Neural cell (in vitro differentiated cells): Measurements from ENCODE around the gene CCDC107.

Experiments
- CTCF ChIP-seq: fragments of 450-650 bp; IDR thresholded peaks from 2 replicates; pipeline ENCODE4 v1.5.1; 2014; ENCODE audit warnings: antibody characterized with exemption, mild to moderate bottlenecking, moderate library complexity; ENCODE audit not compliant: poor library complexity, severe bottlenecking
- EP300 ChIP-seq: fragments of 450-650 bp; conservative IDR thresholded peaks from 2 replicates; pipeline ENCODE4 v1.6.1; 2014; ENCODE audit warnings: antibody characterized with exemption, mild to moderate bottlenecking, moderate library complexity; ENCODE audit not compliant: poor library complexity, severe bottlenecking
- SMC3 ChIP-seq: fragments of 450-650 bp; conservative IDR thresholded peaks from 2 replicates; pipeline ENCODE4 v1.6.1; 2014; ENCODE audit warnings: antibody characterized with exemption, mild to moderate bottlenecking, moderate library complexity; ENCODE audit not compliant: poor library complexity
- TF ChIP-seq, protein P1 (sequence below): IDR thresholded peaks from 2 replicates; pipeline ENCODE4 v1.6.1; 2012; ENCODE audit warnings: borderline replicate concordance

DNA sequence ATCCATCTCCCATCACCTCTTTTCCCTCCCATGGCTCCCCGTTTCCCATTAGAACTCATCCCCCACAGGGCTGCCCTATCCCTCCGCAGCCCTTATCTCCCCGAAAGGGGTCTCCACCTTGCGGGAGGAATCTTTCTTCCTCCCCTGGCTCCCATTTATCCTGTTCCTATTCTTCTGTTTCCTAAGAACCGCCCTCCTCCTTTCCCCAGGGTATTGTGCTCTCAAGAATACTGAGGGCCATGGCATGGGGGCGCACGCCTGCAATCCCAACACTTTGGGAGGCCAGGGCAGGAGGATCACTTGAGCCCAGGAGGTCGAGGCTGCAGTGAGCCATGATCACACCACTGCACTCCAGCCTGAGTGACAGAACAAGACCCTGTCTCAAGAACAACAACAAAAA lies 40.5 kb upstream of the CCDC107 start:
- TF ChIP-seq SMC3 (no peak), CTCF (no peak), EP300 (no peak)
- TF ChIP-seq, protein P1, sequence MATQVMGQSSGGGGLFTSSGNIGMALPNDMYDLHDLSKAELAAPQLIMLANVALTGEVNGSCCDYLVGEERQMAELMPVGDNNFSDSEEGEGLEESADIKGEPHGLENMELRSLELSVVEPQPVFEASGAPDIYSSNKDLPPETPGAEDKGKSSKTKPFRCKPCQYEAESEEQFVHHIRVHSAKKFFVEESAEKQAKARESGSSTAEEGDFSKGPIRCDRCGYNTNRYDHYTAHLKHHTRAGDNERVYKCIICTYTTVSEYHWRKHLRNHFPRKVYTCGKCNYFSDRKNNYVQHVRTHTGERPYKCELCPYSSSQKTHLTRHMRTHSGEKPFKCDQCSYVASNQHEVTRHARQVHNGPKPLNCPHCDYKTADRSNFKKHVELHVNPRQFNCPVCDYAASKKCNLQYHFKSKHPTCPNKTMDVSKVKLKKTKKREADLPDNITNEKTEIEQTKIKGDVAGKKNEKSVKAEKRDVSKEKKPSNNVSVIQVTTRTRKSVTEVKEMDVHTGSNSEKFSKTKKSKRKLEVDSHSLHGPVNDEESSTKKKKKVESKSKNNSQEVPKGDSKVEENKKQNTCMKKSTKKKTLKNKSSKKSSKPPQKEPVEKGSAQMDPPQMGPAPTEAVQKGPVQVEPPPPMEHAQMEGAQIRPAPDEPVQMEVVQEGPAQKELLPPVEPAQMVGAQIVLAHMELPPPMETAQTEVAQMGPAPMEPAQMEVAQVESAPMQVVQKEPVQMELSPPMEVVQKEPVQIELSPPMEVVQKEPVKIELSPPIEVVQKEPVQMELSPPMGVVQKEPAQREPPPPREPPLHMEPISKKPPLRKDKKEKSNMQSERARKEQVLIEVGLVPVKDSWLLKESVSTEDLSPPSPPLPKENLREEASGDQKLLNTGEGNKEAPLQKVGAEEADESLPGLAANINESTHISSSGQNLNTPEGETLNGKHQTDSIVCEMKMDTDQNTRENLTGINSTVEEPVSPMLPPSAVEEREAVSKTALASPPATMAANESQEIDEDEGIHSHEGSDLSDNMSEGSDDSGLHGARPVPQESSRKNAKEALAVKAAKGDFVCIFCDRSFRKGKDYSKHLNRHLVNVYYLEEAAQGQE = no peak
